HG02852 (cell line): ENCODE results near the gene BRD4.

Experiments used
- ATAC-seq: cut with Tn5 transposase; IDR thresholded peaks from one replicate; pipeline ENCODE4 v1.9.1; 2021; ENCODE audit warnings: mild to moderate bottlenecking, moderate library complexity; ENCODE audit not compliant: unreplicated experiment

Gene BRD4

GRCh38 chr19:15291548-15292021 lies 40.8 kb downstream of the BRD4 start:
- ATAC-seq, result no peak

GRCh38 chr19:15291089-15291488 lies 41.2 kb downstream of the BRD4 start:
- no peak for ATAC-seq

GRCh38 chr19:15290166-15290565 lies 42.2 kb downstream of the BRD4 start:
- ATAC-seq, result no peak

- no peak for ATAC-seq
These were observed 42.7 kb downstream of the BRD4 start for GRCh38 chr19:15289673-15290072.

- ATAC-seq, result no peak
These were observed 44.0 kb downstream of the BRD4 start for GRCh38 chr19:15288146-15288963.

GRCh38 chr19:15287496-15287895 lies 44.8 kb downstream of the BRD4 start:
- no peak for ATAC-seq

GRCh38 chr19:15286688-15287365 lies 45.5 kb downstream of the BRD4 start:
- ATAC-seq, result no peak

- peak; percentile 46 for ATAC-seq
These were observed 46.3 kb downstream of the BRD4 start for GRCh38 chr19:15285896-15286591.

- no peak for ATAC-seq
These were observed 47.4 kb downstream of the BRD4 start for GRCh38 chr19:15284896-15285295.

- ATAC-seq, result no peak
These were observed 48.2 kb downstream of the BRD4 start for GRCh38 chr19:15284091-15284490.

- ATAC-seq, result no peak
These were observed 49.0 kb downstream of the BRD4 start for GRCh38 chr19:15283141-15283883.

GRCh38 chr19:15282311-15282705 lies 50.0 kb downstream of the BRD4 start:
- ATAC-seq, result no peak

- ATAC-seq, result no peak
These were observed 51.2 kb downstream of the BRD4 start for GRCh38 chr19:15280915-15281683.

GRCh38 chr19:15280048-15280725 lies 52.2 kb downstream of the BRD4 start:
- no peak for ATAC-seq

GRCh38 chr19:15279326-15279904 lies 52.9 kb downstream of the BRD4 start:
- no peak for ATAC-seq

GRCh38 chr19:15276620-15277215 lies 55.6 kb downstream of the BRD4 start:
- ATAC-seq, result no peak

GRCh38 chr19:15274477-15274876 lies 57.9 kb downstream of the BRD4 start:
- no peak for ATAC-seq

GRCh38 chr19:15269806-15270205 lies 62.5 kb downstream of the BRD4 start:
- ATAC-seq, result no peak

GRCh38 chr19:15268928-15269253 lies 63.4 kb downstream of the BRD4 start:
- ATAC-seq, result no peak
